UCSD-AML1 (cell line): ENCODE data around the gene ZMAT5.

ENCODE experiments used
- DNase-seq: peaks from one replicate; lab custom pipeline; 2025; ENCODE audit not compliant: unreplicated experiment; lab: John Stamatoyannopoulos, UW

The ZMAT5 gene

GRCh38 chr22:29691636-29692326, 75.0 kb downstream of the ZMAT5 start:
- DNase-seq: no peak

- no peak for DNase-seq
These were observed 76.3 kb downstream of the ZMAT5 start for GRCh38 chr22:29690476-29690875.

- DNase-seq: peak; percentile 28
These were observed 77.0 kb downstream of the ZMAT5 start for GRCh38 chr22:29689880-29690213.

- no peak for DNase-seq
These were observed 77.5 kb downstream of the ZMAT5 start for GRCh38 chr22:29689206-29689879.

- DNase-seq: no peak
These were observed 82.6 kb downstream of the ZMAT5 start for GRCh38 chr22:29684244-29684643.

- DNase-seq: no peak
These were observed 83.3 kb downstream of the ZMAT5 start for GRCh38 chr22:29683536-29683935.
